Measurements from ENCODE around the gene RTL5.

The RTL5 gene

GRCh38 chrX:72146527-72146926 lies 14.8 kb upstream of the RTL5 start:
- TF ChIP-seq TOX (CRISPR knock-in tag; IDR thresholded peaks at IDR 0.05; ENCODE audit: borderline replicate concordance) = no peak
- TF ChIP-seq CREB5 (CRISPR knock-in tag; IDR thresholded peaks at IDR 0.05; ENCODE audit: low read depth) = no peak
- no peak for TF ChIP-seq ZNF8 (CRISPR knock-in tag; IDR thresholded peaks at IDR 0.05)
- no peak for TF ChIP-seq GLIS3 (CRISPR knock-in tag; IDR thresholded peaks at IDR 0.05)
- TF ChIP-seq OSR1 (CRISPR knock-in tag; IDR thresholded peaks at IDR 0.05) = no peak
- TF ChIP-seq ESRRG (CRISPR knock-in tag; IDR thresholded peaks at IDR 0.05) = no peak
- no peak for TF ChIP-seq CSRNP3 (CRISPR knock-in tag; IDR thresholded peaks at IDR 0.05)
- TF ChIP-seq RARB (CRISPR knock-in tag; IDR thresholded peaks at IDR 0.05) = no peak
- TF ChIP-seq BACH2 (CRISPR knock-in tag; IDR thresholded peaks at IDR 0.05; ENCODE audit: borderline replicate concordance) = no peak
- no peak for TF ChIP-seq ZFP3 (CRISPR knock-in tag; IDR thresholded peaks at IDR 0.05)
- no peak for TF ChIP-seq PATZ1 (CRISPR knock-in tag; IDR thresholded peaks at IDR 0.05; ENCODE audit: borderline replicate concordance)
- TF ChIP-seq ZC3H10 (CRISPR knock-in tag; IDR thresholded peaks at IDR 0.05) = no peak
- TF ChIP-seq ISL1 (CRISPR knock-in tag; IDR thresholded peaks at IDR 0.05) = no peak
- TF ChIP-seq TSHZ2 (CRISPR knock-in tag; IDR thresholded peaks at IDR 0.05) = no peak
- no peak for TF ChIP-seq ZFP30 (CRISPR knock-in tag; IDR thresholded peaks at IDR 0.05)
- no peak for TF ChIP-seq ZNF70 (CRISPR knock-in tag; IDR thresholded peaks at IDR 0.05)
- no peak for TF ChIP-seq CSDC2 (CRISPR knock-in tag; IDR thresholded peaks at IDR 0.05)

GRCh38 chrX:72145181-72145580 lies 13.5 kb upstream of the RTL5 start:
- TF ChIP-seq PATZ1 (CRISPR knock-in tag; IDR thresholded peaks at IDR 0.05; ENCODE audit: borderline replicate concordance) (no peak), ZNF8 (CRISPR knock-in tag; IDR thresholded peaks at IDR 0.05) (no peak), ZNF70 (CRISPR knock-in tag; IDR thresholded peaks at IDR 0.05) (no peak), BACH2 (CRISPR knock-in tag; IDR thresholded peaks at IDR 0.05; ENCODE audit: borderline replicate concordance) (no peak), POU6F1 (CRISPR knock-in tag; IDR thresholded peaks at IDR 0.05; ENCODE audit: borderline replicate concordance, low read depth) (no peak), ARNTL (CRISPR knock-in tag; IDR thresholded peaks at IDR 0.05; ENCODE audit: borderline replicate concordance, low read depth) (no peak), GLIS3 (CRISPR knock-in tag; IDR thresholded peaks at IDR 0.05) (no peak), TSHZ2 (CRISPR knock-in tag; IDR thresholded peaks at IDR 0.05) (no peak), PPARA (CRISPR knock-in tag; IDR thresholded peaks at IDR 0.05; ENCODE audit: borderline replicate concordance) (no peak), RARB (CRISPR knock-in tag; IDR thresholded peaks at IDR 0.05) (no peak), ZFP30 (CRISPR knock-in tag; IDR thresholded peaks at IDR 0.05) (no peak)
- ATAC-seq = no peak

More at GRCh38 chrX:72146527-72146926, 14.8 kb upstream of the RTL5 start:
- ATAC-seq = no peak
